Endothelial cell of umbilical vein (primary cell): Measurements from ENCODE around the gene TAS1R2.

Experiments
- CTCF ChIP-seq, 2 donors: IDR thresholded peaks; 1 replicate in 1 of 2; 2 replicates in 1 of 2; pipeline ENCODE4 v1.5.1; 2011; ENCODE audit warnings: low read length in 2 of 2, mild to moderate bottlenecking in 2 of 2, moderate library complexity in 2 of 2, control low read depth in 1 of 2, inconsistent platforms in 1 of 2, low read depth in 1 of 2; ENCODE audit not compliant: insufficient read depth in 1 of 2; ENCODE audit errors: extremely low read depth in 1 of 2
- EZH2 ChIP-seq: IDR thresholded peaks from 2 replicates; pipeline ENCODE4 v1.6.1; 2012; ENCODE audit warnings: borderline replicate concordance, low read depth, mild to moderate bottlenecking, moderate library complexity, low read length, inconsistent platforms; ENCODE audit not compliant: severe bottlenecking
- MAX ChIP-seq: IDR thresholded peaks from 2 replicates; pipeline ENCODE4 v1.6.1; 2011; ENCODE audit not compliant: insufficient read depth, insufficient read length

- no peak for TF ChIP-seq CTCF (IDR thresholded peaks at IDR 0.05; ENCODE audit: extremely low read depth in 1 of 2, insufficient read depth in 1 of 2, low read depth in 1 of 2, low read length in 2 of 2)
- no peak for TF ChIP-seq EZH2
- no peak for TF ChIP-seq MAX
Observed at GRCh38 chr1:18856435-18856834, 3.0 kb downstream of the TAS1R2 start.
